ENCODE results near the gene UGT1A6. TPM values are rescaled to one million over a fixed set of nuclear protein-coding genes. Genes with fewer than 3 reads are reported as not detected.
"Not testable (repeated sequence)": the region's sequence is repeated elsewhere in the genome, so short reads cannot be mapped to it uniquely, and the experiment has no call there.

UGT1A6 gene
- total RNA-seq, 1 experiment from 2014 or later: not detected

DNA sequence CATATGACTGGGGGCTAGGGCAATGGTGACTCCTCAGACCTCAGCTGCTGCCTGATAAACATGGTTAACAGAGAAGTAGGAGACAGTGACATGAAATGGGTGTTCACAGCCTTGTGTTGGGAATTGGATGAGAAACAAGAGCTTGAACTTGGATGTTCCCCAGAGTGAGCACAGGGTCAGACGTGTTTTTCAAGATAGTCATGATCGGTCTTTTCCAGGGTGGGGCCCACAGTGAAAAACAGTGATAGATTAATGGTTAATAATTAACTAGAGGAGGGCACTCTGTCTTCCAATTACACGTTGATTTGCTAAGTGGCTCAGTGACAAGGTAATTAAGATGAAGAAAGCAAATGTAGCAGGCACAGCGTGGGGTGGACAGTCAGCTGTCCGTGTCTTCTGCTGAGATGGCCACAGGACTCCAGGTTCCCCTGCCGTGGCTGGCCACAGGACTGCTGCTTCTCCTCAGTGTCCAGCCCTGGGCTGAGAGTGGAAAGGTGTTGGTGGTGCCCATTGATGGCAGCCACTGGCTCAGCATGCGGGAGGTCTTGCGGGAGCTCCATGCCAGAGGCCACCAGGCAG lies 36.1 kb downstream of the UGT1A6 start, which contains the start of gene UGT1A3:
Gene UGT1A3, plus strand, starts transcription at position 320 of the 579 bp plus-strand sequence. Its CDS starts 85 bp downstream, at position 405.
- Histone ChIP-seq H3K27me3 (ENCODE audit: control insufficient read depth, insufficient read depth, low read length) (no peaks in the 10 kb centered on the region), H3K36me3 (replicated peaks; ENCODE audit: control insufficient read depth, insufficient read depth, low read length) (no peaks in the 10 kb centered on the region), H3K4me3 (ENCODE audit: insufficient read depth, low read depth, low read length) (no peak within 1 kb of the TSS)
- DNase-seq: no peak

DNA sequence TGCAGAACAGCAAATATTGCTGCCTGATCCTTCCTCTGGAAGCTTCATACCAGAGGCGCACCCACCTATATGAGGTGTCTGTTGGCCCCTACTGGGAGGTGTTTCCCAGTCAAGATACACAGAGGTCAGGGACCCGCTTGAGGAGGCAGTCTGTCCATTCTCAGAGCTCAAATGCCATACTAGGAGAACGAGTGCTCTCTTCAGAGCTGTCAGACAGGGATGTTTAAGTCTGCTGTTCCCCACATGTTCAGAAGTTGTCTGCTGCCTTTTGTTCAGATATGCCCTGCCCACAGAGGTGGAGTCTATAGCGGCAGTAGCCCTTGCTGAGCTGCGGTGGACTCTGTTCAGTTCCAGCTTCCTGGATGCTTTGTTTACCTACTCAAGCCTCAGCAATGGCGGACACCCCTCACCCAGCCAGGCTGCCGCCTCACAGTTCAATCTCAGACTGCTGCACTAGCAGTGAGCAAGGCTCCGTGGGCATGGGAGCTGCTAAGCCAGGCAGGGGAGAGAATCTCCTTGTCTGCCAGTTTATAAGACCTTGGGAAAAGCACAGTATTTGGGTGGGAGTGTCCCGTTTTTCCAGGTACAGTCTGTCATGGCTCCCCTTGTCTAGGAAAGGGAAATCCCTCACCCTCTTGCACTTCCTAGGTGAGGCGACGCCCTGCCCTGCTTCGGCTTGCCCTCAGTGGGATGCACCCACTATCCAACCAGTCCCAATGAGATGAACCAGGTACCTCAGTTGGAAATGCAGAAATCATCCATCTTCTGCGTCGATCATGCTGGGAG lies 44.4 kb downstream of the UGT1A6 start:
- H3K4me3 ChIP-seq (ENCODE audit: insufficient read depth, low read depth, low read length); DNase-seq; H3K36me3 ChIP-seq (replicated peaks; ENCODE audit: control insufficient read depth, insufficient read depth, low read length); H3K27me3 ChIP-seq (ENCODE audit: control insufficient read depth, insufficient read depth, low read length): not testable (repeated sequence)

DNA sequence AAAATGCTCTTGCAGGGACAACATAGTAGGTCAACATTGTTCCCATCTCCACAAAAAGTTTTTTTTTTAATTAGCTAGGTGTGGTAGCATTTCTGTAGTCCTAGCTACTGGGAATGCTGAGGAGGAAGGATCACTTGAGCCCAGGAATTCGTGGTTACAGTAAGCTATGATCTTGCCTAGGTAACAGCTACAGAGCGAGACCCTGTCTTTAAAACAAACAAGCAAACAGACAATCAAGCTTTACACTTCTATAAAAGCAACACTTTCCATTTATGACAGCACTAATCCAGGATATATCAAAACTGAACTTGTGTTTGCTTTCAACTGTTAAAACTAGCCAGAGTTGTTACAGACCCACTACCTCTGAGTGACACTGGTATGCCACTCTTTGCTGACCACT lies 48.2 kb downstream of the UGT1A6 start:
- H3K27me3 ChIP-seq (ENCODE audit: control insufficient read depth, insufficient read depth, low read length): no peaks in the 10 kb centered on the region
- no peaks in the 10 kb centered on the region for H3K36me3 ChIP-seq (replicated peaks; ENCODE audit: control insufficient read depth, insufficient read depth, low read length)
- no peak for DNase-seq
- no peak overlapping the region for H3K4me3 ChIP-seq (ENCODE audit: insufficient read depth, low read depth, low read length)

DNA sequence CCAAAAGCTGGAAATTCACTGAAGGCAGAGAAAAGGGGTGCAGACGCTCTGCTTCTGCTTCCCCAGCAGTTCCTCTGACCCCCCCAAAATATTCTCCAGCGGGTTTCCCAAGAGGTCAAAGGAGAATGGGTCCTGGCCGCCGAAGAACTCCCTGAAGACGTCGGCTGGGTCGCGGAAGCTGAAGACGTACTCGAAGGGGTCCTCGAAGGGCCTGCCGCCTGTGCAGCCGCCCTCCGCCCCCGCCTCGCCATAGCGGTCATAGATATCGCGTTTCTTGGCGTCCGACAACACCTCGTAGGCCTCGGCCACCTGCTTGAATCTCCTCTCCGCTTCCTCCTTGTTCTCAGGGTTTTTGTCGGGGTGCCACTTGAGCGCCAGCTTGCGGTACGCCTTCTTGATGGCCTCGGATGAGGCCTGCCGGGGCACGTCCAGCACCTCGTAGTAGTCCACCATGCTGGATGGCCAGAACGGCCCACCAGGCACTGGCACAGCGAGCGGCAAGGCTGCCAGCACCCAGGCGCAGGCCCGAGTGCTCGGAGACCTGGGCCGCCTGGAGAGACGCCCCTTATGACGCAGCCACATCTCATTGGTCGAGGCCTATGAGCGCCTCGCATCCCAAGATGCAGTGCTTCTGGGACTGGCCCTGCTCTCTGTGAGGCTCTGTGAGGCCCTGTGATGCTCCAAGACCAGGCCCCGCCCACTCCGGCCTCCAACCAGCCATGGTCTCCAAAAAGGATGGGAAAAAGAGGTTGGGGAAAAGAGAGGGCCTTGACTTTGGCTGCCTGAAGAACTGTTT lies 51.0 kb downstream of the UGT1A6 start:
- Histone ChIP-seq H3K4me3 (ENCODE audit: insufficient read depth, low read depth, low read length) (no peak overlapping the region), H3K36me3 (replicated peaks; ENCODE audit: control insufficient read depth, insufficient read depth, low read length) (no peaks in the 10 kb centered on the region), H3K27me3 (ENCODE audit: control insufficient read depth, insufficient read depth, low read length) (no peaks in the 10 kb centered on the region)
- DNase-seq: no peak

DNA sequence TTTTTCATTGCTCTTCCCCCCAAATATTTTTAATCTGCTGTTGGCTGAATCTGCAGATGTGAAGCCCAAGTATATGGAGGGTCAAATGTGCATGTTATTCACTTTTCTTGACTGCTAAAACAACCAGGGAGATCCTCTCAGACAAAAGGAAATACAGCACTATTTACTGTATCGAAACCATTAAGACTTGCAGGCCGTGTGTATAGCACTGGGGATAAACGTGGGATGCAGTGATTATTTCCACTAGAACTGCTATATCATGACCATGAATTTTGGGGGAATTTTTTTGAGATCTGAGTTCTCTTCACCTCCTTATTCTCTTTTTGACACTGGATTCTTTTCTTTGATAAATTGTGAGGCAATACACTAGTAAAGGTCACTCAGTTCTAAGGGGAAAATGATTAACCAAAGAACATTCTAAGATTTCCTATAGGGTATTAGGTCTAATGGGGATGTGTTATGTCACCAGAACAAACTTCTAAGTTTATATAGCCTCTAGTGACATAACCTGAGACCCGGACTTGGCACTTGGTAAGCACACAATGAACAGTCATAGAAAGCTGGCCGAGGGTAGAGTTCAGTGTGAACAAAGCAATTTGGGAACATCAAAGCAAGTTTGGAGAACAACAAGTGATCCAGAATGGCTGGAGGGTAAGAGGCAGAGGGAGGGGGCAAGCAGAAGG lies 52.5 kb downstream of the UGT1A6 start:
- H3K36me3 ChIP-seq (replicated peaks; ENCODE audit: control insufficient read depth, insufficient read depth, low read length): no peaks in the 10 kb centered on the region
- no peak overlapping the region for H3K4me3 ChIP-seq (ENCODE audit: insufficient read depth, low read depth, low read length)
- H3K27me3 ChIP-seq (ENCODE audit: control insufficient read depth, insufficient read depth, low read length): no peaks in the 10 kb centered on the region
- DNase-seq: no peak

DNA sequence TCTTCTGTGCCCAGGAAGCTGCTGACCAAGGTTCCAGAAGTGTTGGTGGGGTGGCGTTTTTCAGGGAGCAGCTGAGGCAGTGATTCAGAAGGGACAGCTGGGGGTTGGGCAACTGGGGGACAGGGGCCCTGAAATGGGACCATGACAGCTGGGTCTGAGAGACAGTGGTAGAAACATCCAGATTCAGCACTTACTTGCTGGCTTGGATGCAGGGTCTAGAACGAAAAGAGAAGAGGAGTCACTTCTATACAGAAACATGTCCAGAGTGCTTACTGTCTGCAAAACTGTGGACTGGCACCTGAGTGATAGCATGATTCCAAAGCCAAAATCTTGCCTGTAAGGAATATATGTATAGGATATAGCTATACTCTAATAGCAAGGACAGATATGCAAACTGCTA lies 53.1 kb downstream of the UGT1A6 start:
- DNase-seq; H3K4me3 ChIP-seq (ENCODE audit: insufficient read depth, low read depth, low read length); H3K36me3 ChIP-seq (replicated peaks; ENCODE audit: control insufficient read depth, insufficient read depth, low read length); H3K27me3 ChIP-seq (ENCODE audit: control insufficient read depth, insufficient read depth, low read length): not testable (repeated sequence)

DNA sequence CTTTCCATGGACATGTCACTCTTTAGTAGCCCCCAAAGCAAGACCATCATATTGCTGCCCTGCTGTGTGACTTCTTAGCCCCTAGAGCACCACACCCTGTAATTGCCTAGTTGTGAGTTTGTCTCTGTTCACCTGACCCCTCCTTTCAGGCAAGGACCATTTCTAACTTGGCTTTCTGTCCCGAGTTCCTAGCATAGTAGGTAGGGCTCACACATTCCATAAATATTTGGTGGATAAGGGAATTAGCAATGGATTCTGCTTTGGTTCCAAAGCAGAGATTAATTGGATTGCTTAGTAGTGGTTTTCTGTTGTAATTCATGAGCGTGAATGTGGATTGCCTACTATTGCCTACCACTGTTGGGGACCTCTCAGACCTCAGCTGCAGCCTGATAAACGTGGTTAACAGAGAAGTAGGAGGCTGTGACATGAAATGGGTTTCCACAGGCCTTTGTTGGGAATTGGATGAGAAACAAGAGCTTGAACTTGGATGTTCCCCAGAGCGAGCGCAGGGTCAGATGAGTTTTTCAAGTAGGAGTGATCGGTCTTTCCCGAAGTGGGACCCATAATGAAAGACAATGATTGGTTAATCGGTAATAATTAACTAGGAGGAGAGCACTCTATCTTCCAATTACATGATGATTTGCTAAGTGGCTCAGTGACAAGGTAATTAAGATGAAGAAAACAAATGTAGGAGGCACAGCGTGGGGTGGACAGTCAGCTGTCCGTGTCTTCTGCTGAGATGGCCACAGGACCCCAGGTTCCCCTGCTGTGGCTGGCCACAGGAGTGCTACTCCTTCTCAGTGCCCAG lies 54.0 kb downstream of the UGT1A6 start:
- no peaks in the 10 kb centered on the region for H3K27me3 ChIP-seq (ENCODE audit: control insufficient read depth, insufficient read depth, low read length)
- no peaks in the 10 kb centered on the region for H3K36me3 ChIP-seq (replicated peaks; ENCODE audit: control insufficient read depth, insufficient read depth, low read length)
- DNase-seq: no peak
- H3K4me3 ChIP-seq (ENCODE audit: insufficient read depth, low read depth, low read length): no peak overlapping the region

DNA sequence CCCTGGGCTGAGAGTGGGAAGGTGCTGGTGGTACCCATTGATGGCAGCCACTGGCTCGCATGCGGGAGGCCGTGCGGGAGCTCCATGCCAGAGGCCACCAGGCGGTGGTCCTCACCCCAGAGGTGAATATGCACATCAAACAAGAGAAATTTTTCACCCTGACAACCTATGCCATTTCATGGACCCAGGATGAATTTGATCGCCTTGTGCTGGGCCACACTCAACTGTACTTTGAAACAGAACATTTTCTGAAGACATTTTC lies 54.5 kb downstream of the UGT1A6 start:
- no peaks in the 10 kb centered on the region for H3K27me3 ChIP-seq (ENCODE audit: control insufficient read depth, insufficient read depth, low read length)

DNA sequence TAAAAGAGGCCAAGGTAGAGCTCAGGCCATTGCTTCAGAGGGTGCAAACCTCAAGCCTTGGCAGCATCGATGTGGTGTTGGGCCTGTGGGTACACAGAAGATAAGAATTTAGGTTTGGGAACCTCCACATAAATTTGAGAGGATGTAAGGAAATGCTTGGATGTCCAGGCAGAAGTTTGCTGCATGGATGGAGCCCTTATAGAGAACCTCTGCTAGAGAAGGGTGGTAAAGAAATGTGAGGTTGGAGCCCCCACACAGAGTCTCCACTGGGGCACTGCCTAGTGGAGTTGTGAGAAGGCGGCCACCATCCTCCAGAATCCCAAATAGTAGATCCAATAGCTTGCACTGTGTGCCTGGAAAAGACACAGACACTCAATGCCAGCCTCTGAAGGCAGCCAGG lies 58.0 kb downstream of the UGT1A6 start:
- DNase-seq; H3K4me3 ChIP-seq (ENCODE audit: insufficient read depth, low read depth, low read length); H3K36me3 ChIP-seq (replicated peaks; ENCODE audit: control insufficient read depth, insufficient read depth, low read length); H3K27me3 ChIP-seq (ENCODE audit: control insufficient read depth, insufficient read depth, low read length): not testable (repeated sequence)

More for the DNA sequence above, 54.5 kb downstream of the UGT1A6 start:
- H3K4me3 ChIP-seq (ENCODE audit: insufficient read depth, low read depth, low read length): no peak overlapping the region
- no peak for DNase-seq
- no peaks in the 10 kb centered on the region for H3K36me3 ChIP-seq (replicated peaks; ENCODE audit: control insufficient read depth, insufficient read depth, low read length)

DNA sequence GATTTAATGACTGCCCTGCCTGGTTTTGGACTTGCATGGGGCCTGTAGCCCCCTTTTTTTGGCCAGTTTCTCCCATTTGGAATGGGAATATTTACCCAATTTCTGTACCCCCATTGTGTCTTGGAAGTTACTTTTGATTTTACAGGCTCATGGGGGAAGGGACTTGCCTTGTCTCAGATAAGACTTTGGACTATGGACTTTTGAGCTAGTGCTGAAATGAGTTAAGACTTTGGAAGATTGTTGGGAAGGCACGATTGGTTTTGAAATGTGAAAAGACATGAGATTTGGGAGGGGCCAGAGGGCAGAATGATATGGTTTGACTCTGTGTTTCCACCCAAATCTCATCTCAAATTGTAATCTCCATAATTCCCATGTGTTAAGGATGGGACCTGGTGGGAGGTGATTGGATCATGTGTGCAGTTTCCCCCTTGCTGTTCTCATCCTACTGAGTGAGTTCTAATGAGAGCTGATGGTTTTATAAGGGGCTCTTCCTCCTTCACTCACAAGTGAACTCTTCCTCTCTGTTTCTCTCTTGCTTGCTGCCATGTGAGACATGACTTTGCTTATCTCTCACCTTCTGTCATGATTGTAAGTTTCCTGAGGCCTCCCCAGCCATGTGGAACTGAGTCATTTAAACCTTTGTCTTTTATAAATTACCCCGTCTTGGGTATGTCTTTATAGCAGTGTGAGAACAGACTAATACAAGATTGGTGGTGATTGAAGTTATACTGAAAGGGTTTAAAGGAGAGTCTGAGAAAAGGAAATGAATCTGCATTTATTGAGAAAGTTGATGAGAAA lies 58.7 kb downstream of the UGT1A6 start:
- not testable (repeated sequence) for DNase-seq; H3K36me3 ChIP-seq (replicated peaks; ENCODE audit: control insufficient read depth, insufficient read depth, low read length); H3K27me3 ChIP-seq (ENCODE audit: control insufficient read depth, insufficient read depth, low read length); H3K4me3 ChIP-seq (ENCODE audit: insufficient read depth, low read depth, low read length)

DNA sequence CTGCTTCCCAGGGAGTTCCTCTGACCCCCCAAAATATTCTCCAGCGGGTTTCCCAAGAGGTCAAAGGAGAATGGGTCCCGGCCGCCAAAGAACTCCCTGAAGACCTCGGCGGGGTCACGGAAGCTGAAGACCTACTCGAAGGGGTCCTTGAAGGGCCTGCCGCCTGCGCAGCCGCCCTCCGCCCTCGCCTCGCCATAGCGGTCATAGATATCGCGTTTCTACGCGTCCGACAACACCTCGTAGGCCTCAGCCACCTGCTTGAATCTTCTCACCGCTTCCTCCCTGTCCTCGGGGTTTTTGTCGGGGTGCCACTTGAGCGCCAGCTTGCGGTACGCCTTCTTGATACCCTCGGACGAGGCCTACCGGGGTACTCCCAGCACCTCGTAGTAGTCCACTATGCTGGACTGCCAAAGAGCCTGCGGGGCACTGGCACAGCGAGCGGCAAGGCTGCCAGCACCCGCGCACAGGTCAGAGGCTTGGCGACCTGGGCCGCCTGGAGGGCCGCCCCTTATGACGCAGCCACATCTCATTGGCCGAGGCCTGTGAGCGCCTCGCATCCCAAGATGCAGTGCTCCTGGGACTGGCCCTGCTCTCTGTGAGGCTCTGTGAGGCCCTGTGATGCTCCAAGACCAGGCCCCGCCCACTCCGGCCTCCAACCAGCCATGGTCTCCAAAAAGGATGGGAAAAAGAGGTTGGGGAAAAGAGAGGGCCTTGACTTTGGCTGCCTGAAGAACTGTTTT lies 62.4 kb downstream of the UGT1A6 start:
- Histone ChIP-seq H3K4me3 (ENCODE audit: insufficient read depth, low read depth, low read length) (no peak overlapping the region), H3K36me3 (replicated peaks; ENCODE audit: control insufficient read depth, insufficient read depth, low read length) (no peaks in the 10 kb centered on the region), H3K27me3 (ENCODE audit: control insufficient read depth, insufficient read depth, low read length) (no peaks in the 10 kb centered on the region)
- DNase-seq: no peak

DNA sequence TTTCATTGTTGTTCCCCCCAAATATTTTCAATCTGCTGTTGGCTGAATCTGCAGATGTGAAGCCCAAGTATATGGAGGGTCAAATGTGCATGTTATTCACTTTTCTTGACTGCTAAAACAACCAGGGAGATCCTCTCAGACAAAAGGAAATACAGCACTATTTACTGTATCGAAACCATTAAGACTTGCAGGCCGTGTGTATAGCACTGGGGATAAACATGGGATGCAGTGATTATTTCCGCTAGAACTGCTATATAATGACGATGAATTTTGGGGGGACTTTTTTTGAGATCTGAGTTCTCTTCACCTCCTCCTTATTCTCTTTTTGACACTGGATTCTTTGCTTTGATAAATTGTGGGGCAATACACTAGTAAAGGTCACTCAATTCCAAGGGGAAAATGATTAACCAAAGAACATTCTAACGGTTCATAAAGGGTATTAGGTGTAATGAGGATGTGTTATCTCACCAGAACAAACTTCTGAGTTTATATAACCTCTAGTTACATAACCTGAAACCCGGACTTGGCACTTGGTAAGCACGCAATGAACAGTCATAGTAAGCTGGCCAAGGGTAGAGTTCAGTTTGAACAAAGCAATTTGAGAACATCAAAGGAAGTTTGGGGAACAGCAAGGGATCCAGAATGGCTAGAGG lies 63.9 kb downstream of the UGT1A6 start:
- Histone ChIP-seq H3K27me3 (ENCODE audit: control insufficient read depth, insufficient read depth, low read length) (no peaks in the 10 kb centered on the region), H3K4me3 (ENCODE audit: insufficient read depth, low read depth, low read length) (no peak overlapping the region), H3K36me3 (replicated peaks; ENCODE audit: control insufficient read depth, insufficient read depth, low read length) (no peaks in the 10 kb centered on the region)
- no peak for DNase-seq
